Measurements from ENCODE around the gene ZNF526.

Gene ZNF526

DNA sequence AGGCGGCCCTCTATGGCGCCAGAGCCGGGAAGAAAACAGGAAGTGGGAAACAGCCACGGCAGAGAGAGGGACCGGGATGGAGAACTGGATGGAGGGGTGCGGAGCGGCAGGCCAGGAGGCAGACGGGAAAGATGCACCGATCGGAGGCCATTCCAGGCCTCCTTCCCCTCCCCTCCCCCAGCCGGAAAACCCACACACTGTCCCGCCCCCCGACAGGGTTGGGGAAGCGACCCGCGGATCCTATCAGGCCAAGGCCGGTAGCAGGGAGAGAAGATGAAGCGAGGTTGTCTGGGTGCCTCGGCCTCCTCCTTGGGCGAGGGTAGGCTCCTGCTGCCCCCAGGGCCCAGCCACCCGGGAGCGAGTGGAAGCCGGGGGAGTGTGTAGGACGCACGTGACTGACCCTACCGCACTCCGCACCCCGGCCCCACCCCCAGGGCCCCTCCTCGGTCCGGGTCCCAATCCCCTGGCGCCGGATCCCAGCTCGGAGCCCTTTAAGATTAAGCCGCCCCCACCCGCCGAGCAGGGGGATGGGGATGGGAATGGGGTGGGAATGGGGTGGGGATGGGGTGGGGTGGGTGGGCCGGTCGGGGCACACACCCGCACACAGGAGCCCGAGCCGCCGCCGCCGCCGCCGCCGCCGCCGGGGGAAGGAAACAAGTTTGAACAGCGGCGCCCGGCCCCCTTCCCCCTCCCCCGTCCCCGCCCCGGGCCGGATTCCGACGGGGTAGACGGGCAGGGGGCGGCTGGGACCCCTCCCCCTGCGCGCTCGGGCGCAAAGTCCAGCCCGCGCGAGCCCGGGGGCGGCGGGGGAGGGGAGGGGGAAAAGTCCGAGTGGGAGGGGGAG, 33.4 kb downstream of the ZNF526 start:
- TF ChIP-seq FOXP2 (optimal IDR thresholded peaks at IDR 0.05; ENCODE audit: borderline replicate concordance, extremely low read depth, extremely low read length, insufficient read depth): no peak
- TF ChIP-seq, protein P1, sequence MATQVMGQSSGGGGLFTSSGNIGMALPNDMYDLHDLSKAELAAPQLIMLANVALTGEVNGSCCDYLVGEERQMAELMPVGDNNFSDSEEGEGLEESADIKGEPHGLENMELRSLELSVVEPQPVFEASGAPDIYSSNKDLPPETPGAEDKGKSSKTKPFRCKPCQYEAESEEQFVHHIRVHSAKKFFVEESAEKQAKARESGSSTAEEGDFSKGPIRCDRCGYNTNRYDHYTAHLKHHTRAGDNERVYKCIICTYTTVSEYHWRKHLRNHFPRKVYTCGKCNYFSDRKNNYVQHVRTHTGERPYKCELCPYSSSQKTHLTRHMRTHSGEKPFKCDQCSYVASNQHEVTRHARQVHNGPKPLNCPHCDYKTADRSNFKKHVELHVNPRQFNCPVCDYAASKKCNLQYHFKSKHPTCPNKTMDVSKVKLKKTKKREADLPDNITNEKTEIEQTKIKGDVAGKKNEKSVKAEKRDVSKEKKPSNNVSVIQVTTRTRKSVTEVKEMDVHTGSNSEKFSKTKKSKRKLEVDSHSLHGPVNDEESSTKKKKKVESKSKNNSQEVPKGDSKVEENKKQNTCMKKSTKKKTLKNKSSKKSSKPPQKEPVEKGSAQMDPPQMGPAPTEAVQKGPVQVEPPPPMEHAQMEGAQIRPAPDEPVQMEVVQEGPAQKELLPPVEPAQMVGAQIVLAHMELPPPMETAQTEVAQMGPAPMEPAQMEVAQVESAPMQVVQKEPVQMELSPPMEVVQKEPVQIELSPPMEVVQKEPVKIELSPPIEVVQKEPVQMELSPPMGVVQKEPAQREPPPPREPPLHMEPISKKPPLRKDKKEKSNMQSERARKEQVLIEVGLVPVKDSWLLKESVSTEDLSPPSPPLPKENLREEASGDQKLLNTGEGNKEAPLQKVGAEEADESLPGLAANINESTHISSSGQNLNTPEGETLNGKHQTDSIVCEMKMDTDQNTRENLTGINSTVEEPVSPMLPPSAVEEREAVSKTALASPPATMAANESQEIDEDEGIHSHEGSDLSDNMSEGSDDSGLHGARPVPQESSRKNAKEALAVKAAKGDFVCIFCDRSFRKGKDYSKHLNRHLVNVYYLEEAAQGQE (IDR thresholded peaks at IDR 0.05; ENCODE audit: insufficient read depth in 1 of 2, low read depth in 2 of 2, low read length in 2 of 2): peak in 1 of 2 experiments; percentile 63; a peak in 2 of 4 replicates
- peak; percentile 83; the same call in 1 of the 2 replicates for TF ChIP-seq SIN3A (IDR thresholded peaks at IDR 0.05; ENCODE audit: borderline replicate concordance, insufficient read depth, low read length)
- TF ChIP-seq TAF1 (IDR thresholded peaks at IDR 0.05; ENCODE audit: borderline replicate concordance, insufficient read depth, low read length): peak; percentile 82; the same call in 1 of the 2 replicates
- TF ChIP-seq POLR2AphosphoS5 (IDR thresholded peaks at IDR 0.05; ENCODE audit: low read depth, low read length): peak; percentile 86

DNA sequence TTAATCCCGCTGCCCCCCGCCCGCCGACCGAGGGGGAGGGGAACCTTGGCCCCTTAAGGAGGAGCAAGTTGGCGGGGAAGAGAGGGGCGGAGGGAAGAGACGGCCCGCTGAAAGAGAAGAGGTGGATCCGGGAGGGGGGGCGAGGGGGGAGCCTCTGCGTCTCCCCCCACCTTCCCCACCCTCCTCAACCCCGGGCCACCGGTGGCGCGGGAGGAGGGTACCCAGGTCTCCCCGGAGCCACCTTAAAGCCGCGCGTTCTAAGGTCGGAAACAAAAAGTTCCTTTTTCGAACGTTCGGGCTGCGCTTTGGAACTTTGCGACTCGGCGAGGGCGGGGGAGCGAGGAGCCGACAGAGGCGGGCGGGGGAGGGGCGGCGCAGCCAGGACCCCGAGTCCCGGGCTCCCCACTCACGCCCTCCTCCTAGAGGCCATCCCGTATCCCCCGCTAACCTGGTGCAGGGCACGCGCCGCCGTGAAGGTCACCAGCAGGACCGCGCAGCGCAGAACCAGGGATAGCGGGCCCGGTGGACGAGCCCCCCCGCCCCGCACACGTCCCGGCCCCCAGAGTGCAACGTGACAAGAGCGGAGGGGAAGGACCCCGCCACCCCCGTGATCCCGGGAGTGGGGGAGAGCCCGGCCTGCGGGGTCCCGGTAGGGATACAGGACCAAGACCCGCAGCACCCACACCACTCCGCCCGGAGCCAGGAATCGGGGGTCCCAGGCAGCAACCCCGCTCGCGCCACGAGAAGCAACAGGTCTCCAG, 34.2 kb downstream of the ZNF526 start:
- TF ChIP-seq, protein P1 (IDR thresholded peaks at IDR 0.05; ENCODE audit: insufficient read depth in 1 of 2, low read depth in 2 of 2, low read length in 2 of 2): 0 out of 4 replicates have a peak, but pooled peaks of 1 of the 2 experiments have one; percentile 38
- TF ChIP-seq POLR2AphosphoS5 (IDR thresholded peaks at IDR 0.05; ENCODE audit: low read depth, low read length) (peak; percentile 63), SIN3A (IDR thresholded peaks at IDR 0.05; ENCODE audit: borderline replicate concordance, insufficient read depth, low read length) (0 out of 2 replicates have a peak, but pooled peaks have one; percentile 18), FOXP2 (optimal IDR thresholded peaks at IDR 0.05; ENCODE audit: borderline replicate concordance, extremely low read depth, extremely low read length, insufficient read depth) (no peak), TAF1 (IDR thresholded peaks at IDR 0.05; ENCODE audit: borderline replicate concordance, insufficient read depth, low read length) (peak; percentile 59; the same call in 1 of the 2 replicates)

DNA sequence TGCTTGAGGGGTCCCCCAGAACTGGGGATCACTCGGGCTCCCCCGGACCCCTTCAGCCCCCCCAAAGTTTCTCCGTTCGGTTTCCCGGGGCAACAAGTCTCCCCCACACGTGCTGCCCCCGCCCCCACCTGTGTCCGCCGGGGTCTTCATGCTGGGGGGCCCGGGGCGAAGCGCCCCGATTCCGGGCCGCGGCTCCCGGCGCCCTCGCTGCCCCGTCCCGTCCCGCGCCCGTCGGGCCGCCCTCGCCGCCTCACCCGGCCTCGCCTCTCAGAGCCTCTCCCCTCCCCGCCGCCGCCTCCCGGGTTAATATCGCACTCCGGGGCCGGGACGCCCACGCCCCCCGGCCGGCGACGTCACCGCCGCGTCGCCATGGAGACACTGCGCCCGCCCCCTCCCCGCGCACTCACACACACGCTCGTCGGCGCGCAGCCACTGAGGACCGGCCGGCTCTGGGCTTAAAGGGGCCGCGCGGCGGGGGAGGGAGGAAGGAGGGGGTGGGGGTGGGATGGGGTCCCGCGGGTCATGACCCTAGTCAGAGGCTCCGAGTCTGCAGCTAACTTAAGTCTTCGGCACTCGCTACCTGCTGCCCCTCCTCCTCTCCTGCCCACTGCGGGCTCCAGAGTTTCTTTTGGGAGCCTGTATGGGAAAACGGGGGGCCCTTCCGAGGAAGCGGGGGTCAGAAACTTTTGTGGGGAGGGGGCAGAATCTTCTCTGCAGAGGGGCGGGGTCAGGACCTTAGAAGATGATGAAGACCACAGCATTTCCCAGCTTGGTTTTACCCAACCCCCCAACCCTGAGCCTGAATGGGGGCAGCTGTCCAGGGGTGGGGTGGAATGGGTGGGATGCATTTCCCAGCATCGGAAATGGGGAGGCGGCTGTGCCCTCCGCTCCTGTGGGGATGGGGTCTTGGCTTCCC, 35.0 kb downstream of the ZNF526 start, which contains the start of gene ERF:
TSS of gene ERF (minus strand) at position 279 of the 916 bp plus-strand sequence. CDS start at position 150, 129 bp downstream.
- TF ChIP-seq POLR2AphosphoS5 (IDR thresholded peaks at IDR 0.05; ENCODE audit: low read depth, low read length) (peak; percentile 85), SIN3A (IDR thresholded peaks at IDR 0.05; ENCODE audit: borderline replicate concordance, insufficient read depth, low read length) (peak; percentile 85; the same call in 1 of the 2 replicates), TAF1 (IDR thresholded peaks at IDR 0.05; ENCODE audit: borderline replicate concordance, insufficient read depth, low read length) (peak; percentile 86), FOXP2 (optimal IDR thresholded peaks at IDR 0.05; ENCODE audit: borderline replicate concordance, extremely low read depth, extremely low read length, insufficient read depth) (no peak)
- TF ChIP-seq, protein P1 (IDR thresholded peaks at IDR 0.05; ENCODE audit: insufficient read depth in 1 of 2, low read depth in 2 of 2, low read length in 2 of 2): no peak

Data from PFSK-1 (cell line).